ENCODE results near the gene FXYD7. TPM values are rescaled to one million over a fixed set of nuclear protein-coding genes. Genes with fewer than 3 reads are reported as not detected.

The FXYD7 gene
- total and polyA plus RNA-seq, 9 of the 15 experiments (the other 6 are each of a cell fraction or from before 2014, with no cell fraction given) = 0.10 to 0.80 (median 0.31) TPM; not detected in 3

DNA sequence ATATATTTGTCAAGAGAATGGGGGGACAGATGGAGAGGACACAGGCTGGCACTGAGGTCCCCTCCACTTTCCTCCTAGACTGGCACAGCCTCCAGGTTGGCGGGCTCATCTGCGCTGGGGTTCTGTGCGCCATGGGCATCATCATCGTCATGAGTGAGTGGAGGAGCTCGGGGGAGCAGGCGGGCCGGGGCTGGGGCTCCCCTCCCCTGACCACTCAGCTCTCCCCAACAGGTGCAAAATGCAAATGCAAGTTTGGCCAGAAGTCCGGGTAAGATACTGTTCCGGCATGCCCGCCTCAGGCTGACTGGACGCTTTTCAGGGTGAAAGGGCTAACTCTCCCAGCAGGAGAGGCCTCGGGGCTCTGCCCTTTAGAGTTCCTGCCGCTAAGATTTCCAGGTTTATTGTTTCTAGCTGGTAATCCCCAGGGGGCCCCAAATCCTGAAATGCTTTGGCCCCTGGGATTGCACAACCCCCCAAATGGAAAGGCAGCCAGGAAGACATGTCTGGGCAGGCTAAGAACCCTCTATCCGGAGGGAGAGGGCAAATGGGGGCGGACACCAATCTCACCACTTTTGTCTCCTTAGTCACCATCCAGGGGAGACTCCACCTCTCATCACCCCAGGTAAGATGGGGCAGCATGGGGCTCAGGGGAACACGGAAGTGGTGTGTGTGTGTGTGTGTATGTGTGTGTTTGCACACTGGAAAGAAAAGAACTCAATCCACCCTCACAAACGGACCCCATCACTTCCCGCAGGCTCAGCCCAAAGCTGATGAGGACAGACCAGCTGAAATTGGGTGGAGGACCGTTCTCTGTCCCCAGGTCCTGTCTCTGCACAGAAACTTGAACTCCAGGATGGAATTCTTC lies 20.1 kb upstream of the FXYD7 start:
- ATAC-seq (no peak), FAIRE-seq (peak; percentile 40), DNase-seq (ENCODE audit: extremely low read depth in 1 of 4, low spot score in 3 of 4) (no peak)
- H4K20me1 ChIP-seq (replicated peaks; ENCODE audit: control insufficient read depth, insufficient read depth, low read length) = no peaks in the 10 kb centered on the region
- intact Hi-C loops (cut with micrococcal nuclease) = no loop called here
- H3K9ac ChIP-seq (ENCODE audit: insufficient read depth in 1 of 2, low read depth in 2 of 2, low read length in 2 of 2) = no peak overlapping the region; a peak in 1 of 4 replicates
- peaks cover 8 to 46% of the 10 kb centered on the region in 2 experiments; a peak in 4 of 5 replicates for H3K4me1 ChIP-seq (replicated peaks in 1 of 2; ENCODE audit: control insufficient read depth in 2 of 2, insufficient read depth in 2 of 2, low read length in 2 of 2)
- CTCF ChIA-PET (ENCODE audit: low intra/inter-chr PET ratio) = no interaction called here
- no peak overlapping the region for H3K4me2 ChIP-seq (ENCODE audit: insufficient read depth, low read length)
- H3K4me3 ChIP-seq = no peak overlapping the region
- no peaks in the 10 kb centered on the region for H3K79me2 ChIP-seq (ENCODE audit: control insufficient read depth, insufficient read depth, low read length)
- no peak overlapping the region for H3K27ac ChIP-seq (ENCODE audit: extremely low read depth, low read depth, low read length)
- H3K9me3 ChIP-seq (replicated peaks; ENCODE audit: control insufficient read depth, insufficient read depth, low read depth, low read length) = no peaks in the 10 kb centered on the region
- H3K27me3 ChIP-seq (ENCODE audit: control insufficient read depth in 2 of 2, insufficient read depth in 2 of 2, low read length in 2 of 2) = peaks cover 0 to 4% of the 10 kb centered on the region in 2 experiments; a peak in 1 of 5 replicates
- no peaks in the 10 kb centered on the region for H3K36me3 ChIP-seq (ENCODE audit: control insufficient read depth, insufficient read depth, low read length)
- TF ChIP-seq, protein P1, sequence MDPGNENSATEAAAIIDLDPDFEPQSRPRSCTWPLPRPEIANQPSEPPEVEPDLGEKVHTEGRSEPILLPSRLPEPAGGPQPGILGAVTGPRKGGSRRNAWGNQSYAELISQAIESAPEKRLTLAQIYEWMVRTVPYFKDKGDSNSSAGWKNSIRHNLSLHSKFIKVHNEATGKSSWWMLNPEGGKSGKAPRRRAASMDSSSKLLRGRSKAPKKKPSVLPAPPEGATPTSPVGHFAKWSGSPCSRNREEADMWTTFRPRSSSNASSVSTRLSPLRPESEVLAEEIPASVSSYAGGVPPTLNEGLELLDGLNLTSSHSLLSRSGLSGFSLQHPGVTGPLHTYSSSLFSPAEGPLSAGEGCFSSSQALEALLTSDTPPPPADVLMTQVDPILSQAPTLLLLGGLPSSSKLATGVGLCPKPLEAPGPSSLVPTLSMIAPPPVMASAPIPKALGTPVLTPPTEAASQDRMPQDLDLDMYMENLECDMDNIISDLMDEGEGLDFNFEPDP (CRISPR knock-in tag; IDR thresholded peaks at IDR 0.05) = no peak
- TF ChIP-seq CEBPB (tag; IDR thresholded peaks at IDR 0.05) = peak; percentile 59; the same call in 1 of the 2 replicates
- no peak for TF ChIP-seq MXI1 (IDR thresholded peaks at IDR 0.05; ENCODE audit: low read depth, low read length)
- no peaks in the 10 kb centered on the region for H3K9me1 ChIP-seq (ENCODE audit: control insufficient read depth, insufficient read depth, low read length)
- no TSS peak for BruUV-seq (replicated peaks)
- 54% methylated on average over 16 of the region's 19 CpGs for WGBS (ENCODE audit: insufficient coverage, low coverage, missing lambda C conversion rate)
- POLR2A ChIA-PET = interaction anchor here (0.7 to 0.8 kb wide), 2 partner anchors 18 to 113 kb away, joined by 3 read pairs; no protein-coding TSS in a partner anchor
- in situ Hi-C loops (cut with MboI) = no loop called here
- H2AFZ ChIP-seq (ENCODE audit: low read depth, low read length) = no peak overlapping the region
